Liver (tissue), 3 donors: ENCODE data around the gene GPR176.

ENCODE experiments used
- ATF3 ChIP-seq: IDR thresholded peaks from 2 replicates; pipeline ENCODE4 v1.6.1; 2016; ENCODE audit warnings: antibody characterized with exemption
- FOXA2 ChIP-seq: IDR thresholded peaks from 2 replicates; pipeline ENCODE4 v1.6.1; 2016; ENCODE audit warnings: antibody characterized with exemption
- JUND ChIP-seq, 2 donors: IDR thresholded peaks; 2 replicates each; pipeline ENCODE4 v1.6.1; 2016; ENCODE audit warnings: antibody characterized with exemption in 2 of 2
- MAX ChIP-seq: IDR thresholded peaks from 2 replicates; pipeline ENCODE4 v1.6.1; 2016; ENCODE audit warnings: antibody characterized with exemption
- NR2F2 ChIP-seq: IDR thresholded peaks from 2 replicates; pipeline ENCODE4 v1.6.1; 2016; ENCODE audit warnings: antibody characterized with exemption
- RAD21 ChIP-seq, 2 donors: IDR thresholded peaks; 2 replicates each; pipeline ENCODE4 v1.6.1; 2016; ENCODE audit warnings: antibody characterized with exemption in 2 of 2, mild to moderate bottlenecking in 2 of 2
- SP1 ChIP-seq: IDR thresholded peaks from 2 replicates; pipeline ENCODE4 v1.6.1; 2018; ENCODE audit warnings: antibody characterized with exemption, mild to moderate bottlenecking
- YY1 ChIP-seq: IDR thresholded peaks from 2 replicates; pipeline ENCODE4 v1.6.1; 2016; ENCODE audit warnings: antibody characterized with exemption, mild to moderate bottlenecking
- ZBTB33 ChIP-seq: IDR thresholded peaks from 2 replicates; pipeline ENCODE4 v1.6.1; 2016; ENCODE audit warnings: antibody characterized with exemption
- TF ChIP-seq, protein P1 (sequence below): fragments of 150-350 bp; IDR thresholded peaks from 2 replicates; pipeline ENCODE4 v1.5.1; 2017; ENCODE audit warnings: improper control_type of control experiment, low read depth, low read length; ENCODE audit not compliant: missing input control
- donor health status: healthy.
- donor health status: healthy.

DNA sequence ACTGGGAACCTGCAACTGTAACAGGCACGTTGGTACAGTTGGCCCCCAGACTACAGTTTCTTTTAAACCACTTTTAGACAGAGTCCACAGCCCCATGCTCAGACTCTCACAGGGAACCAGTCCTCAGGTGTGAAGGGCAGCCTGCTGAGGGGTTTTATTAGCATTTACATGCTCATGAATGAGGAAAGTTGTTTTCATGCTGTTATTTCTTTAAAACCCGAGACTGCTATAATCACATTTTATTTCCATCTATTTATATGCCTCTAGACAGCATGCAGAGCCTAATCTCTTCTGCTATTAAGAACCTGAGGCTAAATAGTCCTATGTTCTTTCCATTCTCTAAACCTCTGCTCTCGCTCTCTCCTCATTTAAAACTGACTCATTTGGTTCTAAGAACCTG, 111.2 kb downstream of the GPR176 start:
- no peak for TF ChIP-seq MAX
- TF ChIP-seq JUND (IDR thresholded peaks at IDR 0.05) = no peak
- TF ChIP-seq, protein P1, sequence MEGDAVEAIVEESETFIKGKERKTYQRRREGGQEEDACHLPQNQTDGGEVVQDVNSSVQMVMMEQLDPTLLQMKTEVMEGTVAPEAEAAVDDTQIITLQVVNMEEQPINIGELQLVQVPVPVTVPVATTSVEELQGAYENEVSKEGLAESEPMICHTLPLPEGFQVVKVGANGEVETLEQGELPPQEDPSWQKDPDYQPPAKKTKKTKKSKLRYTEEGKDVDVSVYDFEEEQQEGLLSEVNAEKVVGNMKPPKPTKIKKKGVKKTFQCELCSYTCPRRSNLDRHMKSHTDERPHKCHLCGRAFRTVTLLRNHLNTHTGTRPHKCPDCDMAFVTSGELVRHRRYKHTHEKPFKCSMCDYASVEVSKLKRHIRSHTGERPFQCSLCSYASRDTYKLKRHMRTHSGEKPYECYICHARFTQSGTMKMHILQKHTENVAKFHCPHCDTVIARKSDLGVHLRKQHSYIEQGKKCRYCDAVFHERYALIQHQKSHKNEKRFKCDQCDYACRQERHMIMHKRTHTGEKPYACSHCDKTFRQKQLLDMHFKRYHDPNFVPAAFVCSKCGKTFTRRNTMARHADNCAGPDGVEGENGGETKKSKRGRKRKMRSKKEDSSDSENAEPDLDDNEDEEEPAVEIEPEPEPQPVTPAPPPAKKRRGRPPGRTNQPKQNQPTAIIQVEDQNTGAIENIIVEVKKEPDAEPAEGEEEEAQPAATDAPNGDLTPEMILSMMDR = no peak
- no peak for TF ChIP-seq YY1
- no peak for TF ChIP-seq ZBTB33
- TF ChIP-seq NR2F2 = no peak
- no peak for TF ChIP-seq ATF3
- TF ChIP-seq FOXA2 = no peak
- TF ChIP-seq SP1 = no peak
- TF ChIP-seq RAD21 (IDR thresholded peaks at IDR 0.05) = no peak
